DOHH2 (cell line): Measurements from ENCODE around the gene UNC13B.

Source experiments
- H3F3A ChIP-seq: fragments of 200-600 bp; sonication (generic), shearing (Covaris generic); 2 replicates; pipeline ENCODE4 v1.6.0; 2016; ENCODE audit warnings: antibody characterized with exemption, mild to moderate bottlenecking; ENCODE audit not compliant: control insufficient read depth, insufficient read depth
- H3K27ac ChIP-seq: fragments of 200-600 bp; sonication (generic); 2 replicates; pipeline ENCODE4 v1.5.1; 2014; ENCODE audit warnings: low read depth, mild to moderate bottlenecking, low read length, moderate library complexity
- H3K27me3 ChIP-seq: fragments of 200-600 bp; sonication (generic); 2 replicates; pipeline ENCODE4 v1.6.1; 2014; ENCODE audit warnings: mild to moderate bottlenecking, low read length, mixed read lengths; ENCODE audit not compliant: control insufficient read depth
- H3K36me3 ChIP-seq: fragments of 200-600 bp; sonication (generic); 2 replicates; pipeline ENCODE4 v1.6.1; 2014; ENCODE audit warnings: mild to moderate bottlenecking, low read length, moderate library complexity, mixed read lengths; ENCODE audit not compliant: control insufficient read depth
- H3K4me1 ChIP-seq: fragments of 200-600 bp; sonication (generic); 2 replicates; pipeline ENCODE4 v1.6.1; 2014; ENCODE audit warnings: mild to moderate bottlenecking, low read length, mixed read lengths; ENCODE audit not compliant: control insufficient read depth
- H3K4me2 ChIP-seq: fragments of 200-600 bp; sonication (generic); 2 replicates; pipeline ENCODE4 v1.6.0; 2014; ENCODE audit warnings: mild to moderate bottlenecking, low read length, moderate library complexity
- H3K4me3 ChIP-seq: fragments of 200-600 bp; sonication (generic); 2 replicates; pipeline ENCODE4 v1.5.1; 2014; ENCODE audit warnings: mild to moderate bottlenecking, low read length, mixed read lengths
- H3K79me2 ChIP-seq: fragments of 200-600 bp; sonication (generic); 2 replicates; pipeline ENCODE4 v1.6.1; 2014; ENCODE audit warnings: mild to moderate bottlenecking, low read length, mixed read lengths; ENCODE audit not compliant: control insufficient read depth
- H3K9me2 ChIP-seq: fragments of 200-600 bp; sonication (generic); replicated peaks from 2 replicates; pipeline ENCODE4 v1.6.1; 2014; ENCODE audit warnings: mild to moderate bottlenecking, low read length, mixed read lengths; ENCODE audit not compliant: control insufficient read depth
- H3K9me3 ChIP-seq: fragments of 200-600 bp; sonication (generic); 2 replicates; pipeline ENCODE4 v1.6.1; 2014; ENCODE audit warnings: antibody characterized with exemption, low read length, mixed read lengths; ENCODE audit not compliant: control insufficient read depth, insufficient read depth
- H4K20me1 ChIP-seq: fragments of 200-600 bp; sonication (generic); 2 replicates; pipeline ENCODE4 v1.6.0; 2014; ENCODE audit warnings: low read depth, mild to moderate bottlenecking, antibody characterized with exemption, low read length, moderate library complexity; ENCODE audit not compliant: control insufficient read depth, insufficient read depth
- EZH2phosphoT487 ChIP-seq: fragments of 200-600 bp; sonication (generic); IDR thresholded peaks from 2 replicates; pipeline ENCODE4 v1.6.1; 2017; ENCODE audit warnings: borderline replicate concordance, mild to moderate bottlenecking, antibody characterized with exemption, low read length, moderate library complexity, mixed read lengths
- TF ChIP-seq, protein P1 (sequence below): fragments of 200-600 bp; sonication (generic); IDR thresholded peaks from one replicate; pipeline ENCODE4 v1.5.1; 2014; ENCODE audit warnings: antibody characterized with exemption, mild to moderate bottlenecking, low read depth, low read length; ENCODE audit not compliant: poor library complexity, severe bottlenecking

UNC13B gene

DNA sequence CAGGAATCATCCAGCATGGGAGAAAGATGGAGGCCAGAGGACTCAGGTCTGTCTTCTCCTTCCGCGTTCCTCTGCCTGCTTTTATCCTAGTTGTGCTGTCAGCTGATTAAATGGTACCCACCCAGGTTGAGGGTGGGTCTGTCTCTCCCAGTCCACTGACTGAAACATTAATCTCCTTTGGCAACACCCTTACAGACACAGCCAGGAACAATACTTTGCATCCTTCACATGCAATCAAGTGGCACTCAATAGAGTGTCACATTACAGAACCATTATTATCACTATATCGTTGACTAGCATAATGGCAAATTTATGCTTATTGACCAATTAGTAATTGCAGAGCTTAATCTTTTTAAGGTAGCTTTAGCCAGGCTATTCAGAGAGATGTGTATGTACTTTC is 64.8 kb downstream of the UNC13B start:
- Histone ChIP-seq H3K9me2 (no peaks in the 10 kb centered on the region), H3K4me2 (no peak overlapping the region), H3K27me3 (0 out of 2 replicates have a peak, but pooled peaks cover 5% of the 10 kb centered on the region), H4K20me1 (no peaks in the 10 kb centered on the region), H3K4me1 (no peaks in the 10 kb centered on the region), H3K4me3 (no peak overlapping the region), H3K27ac (no peak overlapping the region), H3K36me3 (no peaks in the 10 kb centered on the region), H3F3A (no peaks in the 10 kb centered on the region), H3K79me2 (no peaks in the 10 kb centered on the region), H3K9me3 (no peaks in the 10 kb centered on the region)
- TF ChIP-seq, protein P1, sequence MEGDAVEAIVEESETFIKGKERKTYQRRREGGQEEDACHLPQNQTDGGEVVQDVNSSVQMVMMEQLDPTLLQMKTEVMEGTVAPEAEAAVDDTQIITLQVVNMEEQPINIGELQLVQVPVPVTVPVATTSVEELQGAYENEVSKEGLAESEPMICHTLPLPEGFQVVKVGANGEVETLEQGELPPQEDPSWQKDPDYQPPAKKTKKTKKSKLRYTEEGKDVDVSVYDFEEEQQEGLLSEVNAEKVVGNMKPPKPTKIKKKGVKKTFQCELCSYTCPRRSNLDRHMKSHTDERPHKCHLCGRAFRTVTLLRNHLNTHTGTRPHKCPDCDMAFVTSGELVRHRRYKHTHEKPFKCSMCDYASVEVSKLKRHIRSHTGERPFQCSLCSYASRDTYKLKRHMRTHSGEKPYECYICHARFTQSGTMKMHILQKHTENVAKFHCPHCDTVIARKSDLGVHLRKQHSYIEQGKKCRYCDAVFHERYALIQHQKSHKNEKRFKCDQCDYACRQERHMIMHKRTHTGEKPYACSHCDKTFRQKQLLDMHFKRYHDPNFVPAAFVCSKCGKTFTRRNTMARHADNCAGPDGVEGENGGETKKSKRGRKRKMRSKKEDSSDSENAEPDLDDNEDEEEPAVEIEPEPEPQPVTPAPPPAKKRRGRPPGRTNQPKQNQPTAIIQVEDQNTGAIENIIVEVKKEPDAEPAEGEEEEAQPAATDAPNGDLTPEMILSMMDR: no peak
- no peak for TF ChIP-seq EZH2phosphoT487

DNA sequence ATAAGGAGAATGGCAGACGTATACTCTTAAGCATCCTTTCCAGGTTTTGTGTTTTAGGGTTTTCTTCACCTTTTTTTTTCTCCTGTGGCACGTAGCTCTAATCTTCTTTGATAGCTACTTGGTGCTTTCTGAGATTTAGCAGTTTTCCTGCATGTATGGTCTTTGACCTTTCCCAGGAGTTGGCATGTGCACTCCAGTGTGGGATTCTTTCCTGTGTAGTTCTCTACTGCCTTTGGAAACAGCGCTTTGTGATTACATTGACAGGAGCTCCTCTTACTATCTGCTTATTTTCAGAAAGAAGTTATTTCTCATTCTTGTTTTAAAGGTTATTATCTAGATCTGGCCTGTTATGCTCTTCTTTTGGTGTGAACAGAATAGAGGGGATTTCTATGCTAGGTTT is 65.5 kb downstream of the UNC13B start:
- Histone ChIP-seq H3K79me2 (no peaks in the 10 kb centered on the region), H3K4me2 (no peak overlapping the region), H3K36me3 (no peaks in the 10 kb centered on the region), H3K27ac (no peak overlapping the region), H3K4me3 (no peak overlapping the region), H3K27me3 (0 out of 2 replicates have a peak, but pooled peaks cover 5% of the 10 kb centered on the region), H3K9me3 (no peaks in the 10 kb centered on the region), H3K4me1 (no peaks in the 10 kb centered on the region), H4K20me1 (no peaks in the 10 kb centered on the region), H3F3A (no peaks in the 10 kb centered on the region), H3K9me2 (no peaks in the 10 kb centered on the region)
- TF ChIP-seq, protein P1: no peak
- TF ChIP-seq EZH2phosphoT487: no peak

DNA sequence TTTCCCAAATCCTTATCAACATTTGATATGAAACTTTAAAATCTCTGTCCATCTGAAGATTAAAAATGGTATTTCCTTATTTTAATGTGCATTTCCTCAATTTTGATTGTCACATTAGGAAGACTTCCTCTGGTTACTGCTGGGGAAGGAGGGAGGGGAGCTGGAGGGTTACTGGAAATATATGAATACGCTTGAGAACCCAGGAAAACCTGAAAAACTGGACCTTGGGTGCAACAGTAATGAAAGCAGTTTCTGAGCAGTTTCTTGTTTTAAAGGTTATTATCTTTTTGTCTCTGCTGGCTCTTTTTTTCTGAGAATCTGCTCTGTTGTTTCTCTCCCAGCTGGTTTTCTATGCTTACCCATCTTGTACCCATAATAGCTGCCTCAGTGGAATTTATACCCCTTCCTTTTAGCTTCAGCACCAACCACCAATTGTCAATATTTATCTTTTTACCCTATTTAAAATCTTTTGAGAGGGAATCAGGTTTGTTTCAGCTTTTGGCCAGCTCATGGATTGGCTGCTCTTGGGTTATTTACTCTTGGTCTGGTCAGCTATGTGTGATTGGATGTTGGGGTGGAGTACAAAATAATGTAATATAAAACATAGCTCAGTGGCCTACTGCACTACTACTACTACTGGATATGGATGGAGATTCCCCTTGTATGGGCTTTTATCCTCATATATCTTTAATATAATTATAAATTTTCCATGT is 67.4 kb downstream of the UNC13B start:
- Histone ChIP-seq H3K36me3 (no peaks in the 10 kb centered on the region), H3F3A (no peaks in the 10 kb centered on the region), H3K4me3 (no peak overlapping the region), H3K27ac (no peak overlapping the region), H3K27me3 (0 out of 2 replicates have a peak, but pooled peaks cover 5% of the 10 kb centered on the region), H4K20me1 (no peaks in the 10 kb centered on the region), H3K4me2 (no peak overlapping the region), H3K9me2 (no peaks in the 10 kb centered on the region), H3K9me3 (no peaks in the 10 kb centered on the region), H3K79me2 (no peaks in the 10 kb centered on the region), H3K4me1 (no peaks in the 10 kb centered on the region)
- TF ChIP-seq, protein P1: no peak
- TF ChIP-seq EZH2phosphoT487: no peak

DNA sequence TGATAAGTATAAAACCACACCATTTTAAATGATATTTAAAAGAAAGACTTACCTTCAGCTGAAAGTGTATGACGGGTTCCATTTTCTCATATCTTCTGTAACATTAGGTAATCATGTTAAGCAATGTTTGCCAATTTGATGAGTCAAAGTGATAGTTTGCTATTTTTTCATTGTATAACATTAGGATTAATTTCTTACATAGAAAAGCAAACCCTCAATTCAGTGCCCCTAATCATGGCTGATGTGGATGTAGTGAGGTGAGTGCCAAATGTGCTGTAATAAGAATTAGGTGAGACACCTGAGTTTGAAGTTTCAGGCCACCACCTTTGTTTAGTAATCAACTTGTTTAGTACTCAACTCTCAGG is 68.0 kb downstream of the UNC13B start:
- TF ChIP-seq, protein P1: no peak
- TF ChIP-seq EZH2phosphoT487: no peak
- no peaks in the 10 kb centered on the region for H3K4me1 ChIP-seq
- H3K36me3 ChIP-seq: no peaks in the 10 kb centered on the region
- H3K79me2 ChIP-seq: no peaks in the 10 kb centered on the region
- no peaks in the 10 kb centered on the region for H4K20me1 ChIP-seq
- H3F3A ChIP-seq: no peaks in the 10 kb centered on the region
- H3K9me3 ChIP-seq: no peaks in the 10 kb centered on the region
- H3K4me2 ChIP-seq: no peak overlapping the region
- H3K9me2 ChIP-seq: no peaks in the 10 kb centered on the region
- H3K4me3 ChIP-seq: no peak overlapping the region
- H3K27ac ChIP-seq: no peak overlapping the region
- 0 out of 2 replicates have a peak, but pooled peaks cover 5% of the 10 kb centered on the region for H3K27me3 ChIP-seq
